Measurements from ENCODE around the gene NEB.

GRCh38 chr2:151549191-151549590 is 185.1 kb downstream of the NEB start:
- TF ChIP-seq EZH2 (IDR thresholded peaks at IDR 0.05; ENCODE audit: borderline replicate concordance, insufficient read depth, low read depth, low read length, poor library complexity, severe bottlenecking) (no peak), CTCF (IDR thresholded peaks at IDR 0.05) (no peak)
